ENCODE data around the gene PSMC5.
"Not testable (repeated sequence)": the region's sequence is repeated elsewhere in the genome, so short reads cannot be mapped to it uniquely, and the experiment has no call there.

PSMC5 gene

DNA sequence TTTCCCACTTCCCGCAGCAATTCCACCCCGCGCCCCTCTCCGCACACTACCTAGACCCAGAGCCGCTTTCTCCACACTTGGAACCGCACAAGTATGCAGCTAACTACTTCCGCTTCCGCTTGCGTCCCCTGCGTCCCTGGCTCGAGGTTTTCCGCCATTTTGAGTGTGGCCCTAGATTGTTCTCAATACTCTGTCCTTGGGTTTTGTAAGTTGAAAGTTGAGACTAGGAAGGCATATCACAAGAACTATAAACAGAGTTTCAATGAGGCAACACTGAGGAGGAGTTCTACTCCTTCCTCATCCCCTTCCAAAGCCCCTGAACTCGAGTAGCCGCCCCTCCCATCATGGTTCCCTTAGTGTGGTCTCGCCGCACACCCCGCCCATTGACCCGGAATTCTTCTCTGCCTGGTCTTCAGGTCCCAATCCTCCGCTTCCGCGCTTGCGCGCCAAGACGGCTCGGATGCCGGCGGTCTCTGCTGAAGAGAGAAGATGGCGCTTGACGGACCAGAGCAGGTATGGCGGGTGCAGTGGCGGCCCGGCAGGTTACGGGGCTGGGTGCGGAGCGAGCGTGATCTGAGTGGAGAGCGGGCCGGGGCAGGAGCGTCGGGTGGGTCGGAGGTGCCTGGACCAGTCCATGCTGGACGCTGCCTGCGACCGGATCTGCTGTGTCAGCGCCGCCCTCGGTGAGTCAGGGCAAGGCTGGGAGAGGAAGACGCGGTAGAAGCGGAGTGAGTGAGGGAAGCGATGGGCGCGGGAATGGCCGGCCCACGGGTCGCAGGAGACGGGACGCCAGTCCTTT lies at the start of gene PSMC5, which contains the start of gene FTSJ3:
PSMC5 (plus strand) TSS at position 430 of the 799 bp plus-strand sequence; CDS start at position 490, 60 bp downstream.
FTSJ3 (minus strand) TSS at position 662 of the 799 bp plus-strand sequence. CDS start 761 bp downstream, outside the sequence.
- peak; percentile 98 for DNase-seq (ENCODE audit: low spot score)

- no peak for DNase-seq (ENCODE audit: low spot score)
Observed at GRCh38 chr17:63780507-63780906, 46.7 kb upstream of the PSMC5 start.

GRCh38 chr17:63780928-63781327 lies 46.3 kb upstream of the PSMC5 start:
- no peak for DNase-seq (ENCODE audit: low spot score)

- DNase-seq (ENCODE audit: low spot score): no peak
Observed at GRCh38 chr17:63783522-63783921, 43.7 kb upstream of the PSMC5 start.

DNA sequence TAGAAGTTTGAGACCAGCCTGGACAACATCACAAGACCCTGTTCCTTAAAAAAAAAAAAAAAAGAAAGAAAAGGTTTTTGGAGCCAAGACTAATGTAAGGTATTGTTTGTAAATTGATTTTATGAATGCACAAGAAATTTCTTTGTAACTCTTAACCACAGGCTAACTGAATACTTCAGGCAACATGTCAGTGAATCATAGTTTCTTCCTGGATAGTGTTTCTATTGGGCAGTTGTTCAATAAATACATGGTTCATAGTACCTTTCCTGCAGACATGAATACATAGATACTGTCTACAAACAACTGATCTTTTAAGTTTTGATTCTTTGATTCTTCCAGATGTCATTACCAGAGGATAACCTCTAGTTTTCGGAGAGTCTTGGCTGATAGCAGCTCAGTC lies 41.7 kb upstream of the PSMC5 start:
- peak; percentile 40 for DNase-seq (ENCODE audit: low spot score)

DNA sequence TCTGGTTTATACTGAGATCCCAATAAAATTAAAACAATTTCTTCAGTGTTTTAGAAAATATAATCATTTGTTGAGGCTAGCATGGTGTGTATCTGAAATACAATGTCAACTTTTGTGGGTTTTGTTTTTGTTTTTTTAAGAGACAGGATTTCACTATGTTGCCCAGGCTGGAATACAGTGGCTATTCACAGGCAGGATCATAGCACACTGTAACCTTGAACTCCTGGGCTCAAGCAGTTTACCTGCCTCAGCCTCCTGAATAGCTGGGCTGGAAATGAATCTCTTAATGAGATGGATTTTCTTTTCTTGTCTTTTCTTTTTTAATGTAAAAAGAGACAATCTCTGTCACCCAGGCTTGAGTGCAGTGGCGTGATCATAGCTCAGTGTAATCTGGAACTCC lies 41.1 kb upstream of the PSMC5 start:
- no peak for DNase-seq (ENCODE audit: low spot score)

GRCh38 chr17:63786971-63787711 lies 40.1 kb upstream of the PSMC5 start:
- DNase-seq (ENCODE audit: low spot score): no peak

DNA sequence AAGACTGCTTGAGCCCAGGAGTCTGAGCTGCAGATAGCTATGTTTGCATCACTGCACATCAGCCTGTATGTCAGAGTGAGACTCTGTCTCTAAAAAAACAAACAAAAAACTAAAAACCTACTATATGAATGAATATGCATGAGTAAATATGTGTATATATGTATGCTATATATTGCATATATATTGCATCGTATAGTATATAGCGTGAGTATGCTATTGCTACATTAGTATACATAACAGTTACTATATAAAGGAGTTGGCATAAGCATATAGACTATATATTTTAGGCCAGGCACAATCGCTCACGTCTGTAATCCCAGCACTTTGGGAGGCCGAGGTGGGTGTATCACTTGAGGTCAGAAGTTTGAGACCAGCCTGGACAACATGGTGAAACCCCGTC lies 37.2 kb upstream of the PSMC5 start:
- no peak for DNase-seq (ENCODE audit: low spot score)

GRCh38 chr17:63792055-63792729 lies 35.0 kb upstream of the PSMC5 start:
- DNase-seq (ENCODE audit: low spot score): no peak

DNA sequence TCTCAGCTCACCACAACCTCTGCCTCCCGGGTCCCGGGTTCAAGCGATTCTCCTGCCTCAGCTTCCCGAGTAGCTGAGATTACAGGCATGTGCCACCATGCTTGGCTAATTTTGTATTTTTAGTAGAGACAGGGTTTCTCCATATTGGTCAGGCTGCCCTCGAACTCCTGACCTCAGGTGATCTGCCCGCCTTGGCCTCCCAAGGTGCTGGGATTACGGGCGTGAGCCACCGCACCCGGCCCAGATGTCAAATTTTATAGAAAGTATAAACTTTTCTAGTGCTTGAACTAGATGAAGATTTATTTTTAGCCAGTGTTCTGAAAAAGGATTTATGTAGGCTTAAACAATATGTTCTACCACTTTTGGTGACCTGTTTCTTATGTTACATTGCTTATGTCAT lies 30.9 kb upstream of the PSMC5 start:
- DNase-seq (ENCODE audit: low spot score): not testable (repeated sequence)

- no peak for DNase-seq (ENCODE audit: low spot score)
Observed at GRCh38 chr17:63798572-63799106, 28.6 kb upstream of the PSMC5 start.

- DNase-seq (ENCODE audit: low spot score): no peak
Observed at GRCh38 chr17:63800783-63801182, 26.4 kb upstream of the PSMC5 start.

DNA sequence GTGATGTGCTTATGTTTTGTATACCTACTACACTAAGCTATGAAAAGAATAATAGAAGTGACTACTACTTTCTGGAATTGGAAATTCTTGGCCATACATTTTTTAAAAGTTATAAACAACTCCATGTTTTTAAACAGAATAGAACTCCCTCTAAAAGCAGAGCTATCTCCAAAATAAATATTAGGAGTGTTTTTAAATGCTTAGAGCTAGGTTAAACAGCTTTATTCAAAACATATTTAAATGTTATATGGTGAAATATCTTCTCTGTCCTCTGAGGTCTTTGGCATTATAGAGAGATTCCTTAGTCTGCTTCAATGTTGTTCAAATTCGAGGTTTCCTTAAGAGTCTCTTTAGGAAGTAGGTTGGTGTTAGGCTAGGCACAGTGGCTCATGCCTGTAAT lies 22.9 kb upstream of the PSMC5 start:
- DNase-seq (ENCODE audit: low spot score): no peak

DNA sequence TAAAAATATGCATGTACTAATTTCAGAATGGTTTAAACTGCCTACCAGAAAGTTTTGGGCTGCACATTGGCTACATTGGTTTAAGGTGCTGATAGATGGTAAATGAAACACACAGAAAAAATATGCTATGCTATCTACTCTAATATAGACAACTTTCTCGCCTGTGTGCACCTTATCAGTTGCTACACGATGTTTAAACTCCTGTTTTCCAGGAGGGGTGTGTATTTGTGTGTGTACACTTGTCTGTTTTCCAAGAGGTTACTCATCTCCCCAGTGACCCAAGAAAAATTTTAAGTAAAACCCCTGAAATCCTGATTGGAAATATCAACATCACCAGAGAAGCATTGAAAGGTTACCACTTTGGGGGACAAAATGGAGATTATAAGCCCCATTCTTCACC lies 21.6 kb upstream of the PSMC5 start:
- DNase-seq (ENCODE audit: low spot score): no peak

DNA sequence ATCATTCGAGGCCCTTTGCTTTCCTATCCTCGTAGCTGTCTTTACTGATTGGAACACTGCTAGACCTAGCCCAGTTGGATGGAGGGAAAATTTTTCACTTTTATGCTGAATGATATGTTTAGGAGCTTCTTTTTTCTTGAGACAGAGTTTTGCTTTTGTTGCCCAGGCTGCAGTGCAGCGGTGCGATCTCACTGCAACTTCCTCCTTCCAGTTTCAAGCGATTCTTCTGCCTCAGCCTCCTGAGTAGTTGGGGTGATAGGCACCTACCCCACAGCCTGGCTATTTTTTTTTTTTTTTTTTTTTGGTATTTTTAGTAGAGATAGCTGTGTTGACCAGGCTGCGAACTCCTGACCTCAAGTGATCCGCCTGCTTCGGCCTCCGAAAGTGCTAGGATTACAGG lies 17.3 kb upstream of the PSMC5 start:
- DNase-seq (ENCODE audit: low spot score): no peak

- no peak for DNase-seq (ENCODE audit: low spot score)
Observed at GRCh38 chr17:63816123-63816522, 11.1 kb upstream of the PSMC5 start.

DNA sequence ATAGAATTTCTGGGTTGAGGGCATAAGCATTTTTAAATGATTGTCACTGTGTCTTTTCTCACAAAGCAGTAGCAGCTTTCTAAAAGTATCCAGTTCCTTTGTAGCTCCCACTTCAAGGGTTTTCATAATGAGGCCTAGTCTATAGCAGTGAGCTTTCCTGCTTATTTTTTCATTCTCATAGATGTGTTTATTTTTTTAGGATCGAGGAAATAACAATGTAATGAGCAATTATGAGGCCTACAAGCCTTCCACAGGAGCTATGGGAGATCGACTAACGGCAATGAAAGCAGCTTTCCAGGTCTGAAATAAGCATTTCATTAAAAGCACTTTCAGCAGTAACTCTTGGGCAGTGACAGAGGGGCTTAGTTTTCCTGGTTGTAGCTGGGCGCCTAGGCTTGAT lies 10.6 kb upstream of the PSMC5 start:
- DNase-seq (ENCODE audit: low spot score): peak; percentile 32

DNA sequence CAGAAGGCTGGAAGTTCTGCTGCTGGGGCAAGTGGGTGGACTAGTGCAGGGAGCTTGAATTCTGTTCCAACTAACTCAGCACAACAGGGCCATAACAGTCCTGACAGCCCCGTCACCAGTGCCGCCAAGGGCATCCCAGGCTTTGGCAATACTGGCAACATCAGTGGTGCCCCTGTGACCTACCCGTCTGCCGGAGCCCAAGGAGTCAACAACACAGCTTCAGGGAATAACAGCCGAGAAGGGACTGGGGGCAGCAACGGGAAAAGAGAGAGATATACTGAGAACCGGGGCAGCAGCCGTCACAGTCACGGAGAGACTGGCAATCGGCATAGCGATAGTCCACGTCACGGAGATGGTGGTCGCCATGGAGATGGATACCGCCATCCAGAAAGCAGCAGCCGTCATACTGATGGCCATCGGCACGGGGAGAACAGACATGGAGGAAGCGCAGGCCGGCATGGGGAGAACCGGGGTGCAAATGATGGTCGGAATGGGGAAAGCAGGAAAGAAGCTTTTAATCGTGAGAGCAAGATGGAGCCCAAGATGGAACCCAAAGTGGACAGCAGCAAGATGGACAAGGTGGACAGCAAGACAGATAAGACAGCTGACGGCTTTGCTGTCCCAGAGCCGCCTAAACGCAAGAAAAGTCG lies 9.4 kb upstream of the PSMC5 start:
- DNase-seq (ENCODE audit: low spot score): no peak

DNA sequence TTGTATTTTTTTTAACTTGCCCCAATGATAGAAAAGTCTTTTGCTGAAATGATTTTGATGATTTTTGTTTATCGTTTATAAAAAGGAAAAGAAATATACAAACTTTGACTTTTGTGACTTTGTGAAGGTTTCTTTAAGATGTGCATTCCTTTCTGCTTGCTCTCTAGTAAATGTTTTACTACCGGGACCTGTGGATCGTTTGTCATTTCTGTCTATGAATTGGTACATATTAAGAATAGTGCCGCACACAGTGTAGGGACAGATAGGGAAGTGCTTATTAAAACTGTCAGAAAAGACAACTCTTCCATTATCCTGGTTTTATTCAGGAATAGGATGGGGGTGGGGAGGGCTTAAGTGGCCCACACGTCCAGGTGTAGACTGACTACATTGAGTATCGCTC lies 8.1 kb upstream of the PSMC5 start:
- no peak for DNase-seq (ENCODE audit: low spot score)

DNA sequence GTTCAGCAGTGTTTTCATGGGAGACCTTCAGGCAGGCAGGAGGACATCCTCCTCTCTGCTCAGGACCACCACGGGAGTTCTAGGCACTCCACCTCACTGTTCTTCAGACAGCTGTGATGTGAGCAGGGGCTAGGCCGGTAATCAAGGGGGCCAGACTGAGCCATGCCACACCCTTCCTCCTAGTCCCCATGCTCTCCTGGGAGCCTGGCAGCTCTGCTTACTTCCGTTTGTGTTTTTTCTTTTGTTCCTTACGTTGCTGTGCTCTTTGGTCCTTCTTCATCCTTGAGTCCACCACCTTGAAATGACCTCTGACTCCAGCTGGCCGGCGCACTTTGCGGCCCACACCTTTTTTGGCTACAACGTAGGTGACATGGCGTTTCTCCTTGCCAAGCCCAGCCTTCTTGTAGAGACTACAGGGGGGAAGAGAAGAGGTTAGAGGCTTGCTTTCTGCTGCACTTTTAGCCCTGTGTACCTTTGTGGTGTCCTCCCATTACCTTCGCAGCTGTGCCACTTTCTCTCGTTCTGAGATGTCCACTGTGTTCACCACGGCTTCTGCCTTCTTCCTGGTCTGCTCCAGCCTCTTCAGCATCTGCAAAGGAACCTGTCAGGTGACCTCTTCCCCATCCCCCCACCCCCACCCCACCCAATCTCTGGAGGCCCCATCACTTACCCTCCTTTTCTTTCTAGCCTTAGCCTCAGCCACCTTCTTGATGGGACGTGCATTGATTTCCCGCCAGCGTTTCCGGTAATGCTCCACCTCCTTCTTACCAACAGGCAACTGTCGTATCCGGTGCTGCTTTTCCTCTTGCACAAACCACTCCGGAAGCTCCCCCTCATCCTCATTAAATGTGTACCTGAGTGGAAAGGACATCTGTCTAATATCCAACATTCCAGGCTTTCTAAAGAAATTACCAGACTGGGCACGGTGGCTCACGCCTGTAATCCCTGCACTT lies 7.4 kb upstream of the PSMC5 start:
- DNase-seq (ENCODE audit: low spot score): no peak

All from hepatic stellate cell (primary cell).